Stimulated activated memory B cell treated with anti-CD40 and anti-IgM and Interleukin-4, amounts not matched to agents 10 μg/mL and 1 μg/mL and 100 μg/mL, for 72 hours (primary cell): ENCODE data around the gene BCL2.

Experiments used
- ATAC-seq: fragments of 150-1000 bp; cut with Tn5 transposase; 2 replicates; pipeline ENCODE4 v1.10.0; 2021
- H3K27ac Mint-ChIP-seq: one replicate; pipeline ENCODE4 v1.8.0; 2022; ENCODE audit warnings: mild to moderate bottlenecking, mixed read lengths
- H3K27me3 Mint-ChIP-seq: one replicate; pipeline ENCODE4 v1.8.0; 2022; ENCODE audit warnings: mixed read lengths
- H3K36me3 Mint-ChIP-seq: one replicate; pipeline ENCODE4 v1.8.0; 2022; ENCODE audit warnings: mixed read lengths
- H3K4me1 Mint-ChIP-seq: one replicate; pipeline ENCODE4 v1.8.0; 2022; ENCODE audit warnings: mixed read lengths
- H3K4me3 Mint-ChIP-seq: one replicate; pipeline ENCODE4 v1.8.0; 2022; ENCODE audit warnings: mild to moderate bottlenecking, moderate library complexity, mixed read lengths
- H3K9me3 Mint-ChIP-seq: one replicate; pipeline ENCODE4 v1.8.0; 2022; ENCODE audit warnings: mixed read lengths

The BCL2 gene

DNA sequence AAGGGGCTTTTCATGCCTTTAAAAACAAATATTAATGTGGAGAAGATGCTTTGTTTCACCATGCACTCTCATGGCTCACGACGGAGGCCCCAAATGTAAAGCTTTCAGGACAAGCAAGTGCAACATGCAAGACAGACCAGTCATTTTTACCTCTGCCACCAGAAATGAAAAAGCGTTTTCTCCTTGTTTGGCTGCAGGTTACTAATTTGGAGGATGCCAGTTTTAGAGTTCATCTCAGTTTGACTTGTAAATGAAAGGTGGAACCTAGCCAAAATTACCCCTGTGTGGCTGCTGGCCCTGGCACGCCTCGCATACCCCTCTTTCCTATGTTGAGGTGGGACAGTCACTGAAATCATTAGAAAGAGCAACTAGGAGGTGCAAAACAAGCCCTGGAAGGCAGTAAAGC lies 138.6 kb downstream of the BCL2 start:
- Mint-ChIP-seq H3K9me3 (no peaks in the 10 kb centered on the region), H3K4me1 (peaks cover 92% of the 10 kb centered on the region), H3K27ac (peak overlapping the region; percentile 75), H3K4me3 (peak overlapping the region; percentile 34), H3K27me3 (no peaks in the 10 kb centered on the region), H3K36me3 (peaks cover 53% of the 10 kb centered on the region)
- peak; percentile 68 for ATAC-seq

DNA sequence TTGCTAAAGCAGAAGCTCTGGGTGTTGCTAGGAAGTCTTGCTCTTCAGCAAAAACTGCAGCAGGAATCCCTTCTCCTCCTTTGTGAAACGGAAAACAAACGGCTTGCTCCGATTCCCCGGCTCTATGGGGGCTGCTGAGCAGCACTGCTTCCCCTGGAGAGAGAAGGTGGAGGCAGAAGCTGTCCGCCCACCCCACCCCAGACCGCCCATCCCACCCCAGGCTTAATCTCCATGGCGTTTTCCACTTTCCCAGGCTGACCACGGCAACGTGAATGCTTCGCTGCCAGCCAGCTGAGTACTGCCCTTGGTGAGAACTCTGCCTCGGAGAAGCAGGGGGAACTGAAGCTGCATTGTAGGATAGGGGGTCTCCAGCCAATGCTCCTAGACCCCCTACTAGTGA lies 139.2 kb downstream of the BCL2 start:
- Mint-ChIP-seq H3K4me3 (peak overlapping the region; percentile 21), H3K27me3 (no peaks in the 10 kb centered on the region), H3K36me3 (peaks cover 59% of the 10 kb centered on the region), H3K27ac (peak overlapping the region; percentile 75), H3K4me1 (peaks cover 97% of the 10 kb centered on the region), H3K9me3 (no peaks in the 10 kb centered on the region)
- ATAC-seq, result no peak

DNA sequence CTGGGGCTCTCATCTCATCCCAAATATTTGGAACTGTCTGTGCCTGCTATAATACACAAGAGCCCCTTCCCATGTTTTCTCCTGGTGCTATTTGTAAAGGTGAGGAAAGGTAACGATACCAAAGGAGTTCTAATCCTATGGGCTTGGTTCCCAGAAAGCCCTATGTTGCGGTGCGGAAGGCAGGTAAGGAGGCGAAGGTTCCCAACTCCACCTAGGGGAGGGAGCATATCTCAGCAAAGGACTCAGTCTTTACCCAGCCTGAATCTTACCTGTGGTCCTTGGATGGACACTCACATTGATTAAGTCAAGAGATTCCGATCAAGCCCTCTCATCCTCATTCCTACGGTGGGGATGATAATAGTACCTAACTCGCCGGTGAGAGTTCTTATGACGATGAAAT lies 140.1 kb downstream of the BCL2 start:
- H3K27me3 Mint-ChIP-seq, result no peaks in the 10 kb centered on the region
- H3K27ac Mint-ChIP-seq, result peak overlapping the region; percentile 75
- peaks cover 97% of the 10 kb centered on the region for H3K4me1 Mint-ChIP-seq
- H3K4me3 Mint-ChIP-seq, result no peak overlapping the region
- peaks cover 3% of the 10 kb centered on the region for H3K9me3 Mint-ChIP-seq
- no peak for ATAC-seq
- H3K36me3 Mint-ChIP-seq, result peaks cover 58% of the 10 kb centered on the region

DNA sequence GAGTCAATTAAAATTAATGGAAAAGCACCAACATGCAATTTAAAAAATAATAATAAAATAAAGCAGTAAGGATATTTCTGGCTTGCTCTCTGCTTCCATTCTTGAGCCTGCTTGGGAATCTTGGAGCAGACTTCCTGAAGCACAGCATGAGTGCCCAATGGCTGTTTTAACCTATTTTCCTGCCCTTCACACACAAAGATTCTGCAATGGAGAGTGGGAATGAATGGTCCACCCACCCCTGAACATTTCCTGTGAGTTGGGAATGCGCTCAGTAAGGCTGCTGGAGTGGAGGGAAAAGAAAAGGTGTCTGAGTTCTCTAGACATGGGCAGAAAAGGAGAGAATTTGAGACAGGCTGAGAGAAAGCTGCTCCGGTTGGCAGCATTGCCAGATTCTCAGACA lies 140.6 kb downstream of the BCL2 start:
- H3K36me3 Mint-ChIP-seq, result peaks cover 58% of the 10 kb centered on the region
- ATAC-seq, result no peak
- peaks cover 97% of the 10 kb centered on the region for H3K4me1 Mint-ChIP-seq
- peaks cover 3% of the 10 kb centered on the region for H3K9me3 Mint-ChIP-seq
- no peaks in the 10 kb centered on the region for H3K27me3 Mint-ChIP-seq
- peak overlapping the region; percentile 75 for H3K27ac Mint-ChIP-seq
- H3K4me3 Mint-ChIP-seq, result peak overlapping the region; percentile 13

DNA sequence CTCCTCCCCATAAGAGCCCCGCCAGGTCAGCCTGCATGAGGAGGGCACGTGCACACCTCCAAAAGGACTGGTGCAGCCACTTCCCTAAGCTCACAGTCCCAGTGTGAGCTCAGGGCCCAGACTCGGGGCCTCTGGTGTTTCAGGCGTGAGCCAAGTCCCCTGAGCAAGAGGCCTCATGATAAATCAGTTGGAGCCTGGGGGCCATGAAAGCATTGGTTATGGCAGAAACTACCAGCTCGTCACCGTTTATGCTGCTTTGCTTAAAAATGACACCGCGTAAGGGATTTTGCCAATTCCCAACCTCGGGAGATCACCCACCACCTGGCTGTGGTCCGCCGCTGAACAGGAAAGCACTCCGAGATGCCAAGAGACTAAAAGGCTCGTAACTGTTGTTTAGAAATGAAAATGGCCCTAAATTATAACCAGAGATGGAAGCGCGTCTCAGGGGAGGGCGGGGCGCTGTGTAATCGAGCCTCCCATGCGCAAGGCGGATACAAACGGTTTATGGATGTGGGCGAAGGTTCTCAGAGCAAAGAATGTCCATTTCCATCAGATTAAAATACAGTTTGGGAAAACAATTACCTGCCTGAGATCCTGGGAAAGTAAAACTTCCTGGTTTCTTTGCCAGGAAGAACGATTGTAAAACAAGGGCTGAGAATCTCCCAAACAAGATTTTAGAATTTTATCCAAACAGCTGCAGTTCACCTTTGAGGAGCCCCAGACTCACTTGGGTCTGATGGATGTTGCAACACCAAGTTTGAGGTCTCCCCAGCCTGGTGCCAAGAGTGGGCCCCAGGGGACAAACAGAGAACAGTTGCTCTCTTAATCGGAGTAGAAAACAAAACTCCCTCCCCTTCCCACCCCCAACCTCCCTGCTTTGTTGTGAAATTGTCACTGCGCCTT lies 141.4 kb downstream of the BCL2 start:
- Mint-ChIP-seq H3K9me3 (peaks cover 3% of the 10 kb centered on the region), H3K4me3 (no peak overlapping the region), H3K4me1 (peaks cover 91% of the 10 kb centered on the region), H3K27ac (peak overlapping the region; percentile 75), H3K36me3 (peaks cover 50% of the 10 kb centered on the region), H3K27me3 (no peaks in the 10 kb centered on the region)
- no peak for ATAC-seq

DNA sequence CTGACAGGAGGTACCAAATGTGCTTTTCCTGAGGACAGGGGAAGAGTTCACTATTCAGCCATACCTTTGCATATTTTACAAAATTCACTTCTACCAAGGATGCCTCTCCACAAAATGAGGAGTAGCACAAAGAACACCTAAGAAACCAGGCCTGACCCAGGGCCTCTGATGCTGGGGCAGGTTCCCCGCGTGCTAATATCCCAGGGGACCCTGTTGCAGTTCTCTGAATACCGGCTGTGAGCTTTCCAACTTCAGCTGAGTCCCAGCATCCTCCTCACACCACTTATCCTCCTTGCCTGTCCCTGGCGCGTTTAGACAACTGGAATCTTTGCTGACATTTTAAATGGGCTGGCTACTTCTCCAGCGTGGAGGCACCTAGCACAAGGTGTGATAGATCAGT lies 142.3 kb downstream of the BCL2 start:
- H3K9me3 Mint-ChIP-seq, result peaks cover 3% of the 10 kb centered on the region
- peaks cover 46% of the 10 kb centered on the region for H3K36me3 Mint-ChIP-seq
- H3K4me3 Mint-ChIP-seq, result no peak overlapping the region
- ATAC-seq, result no peak
- no peaks in the 10 kb centered on the region for H3K27me3 Mint-ChIP-seq
- peaks cover 84% of the 10 kb centered on the region for H3K4me1 Mint-ChIP-seq
- H3K27ac Mint-ChIP-seq, result peak overlapping the region; percentile 75

DNA sequence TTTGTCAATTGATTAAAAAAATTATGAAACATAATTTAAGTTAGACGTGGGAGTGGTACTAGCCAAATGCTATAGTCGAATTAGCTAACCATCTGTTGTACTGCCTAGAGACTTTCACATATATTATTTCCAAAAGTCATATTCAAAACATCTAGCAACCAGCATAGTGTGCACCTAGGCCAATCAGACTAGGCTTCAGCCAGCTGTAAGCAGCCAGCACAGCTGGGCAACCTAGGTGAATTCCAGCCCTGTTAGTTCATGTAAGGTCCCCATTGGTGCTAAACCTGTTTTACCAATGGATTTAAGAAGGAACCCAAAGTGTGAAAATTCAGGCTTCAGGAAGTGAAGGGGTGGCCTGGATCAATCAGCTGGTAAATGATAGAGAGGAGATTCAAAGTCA lies 144.3 kb downstream of the BCL2 start:
- peaks cover 68% of the 10 kb centered on the region for H3K4me1 Mint-ChIP-seq
- peaks cover 3% of the 10 kb centered on the region for H3K9me3 Mint-ChIP-seq
- H3K36me3 Mint-ChIP-seq, result peaks cover 54% of the 10 kb centered on the region
- no peak overlapping the region for H3K4me3 Mint-ChIP-seq
- H3K27me3 Mint-ChIP-seq, result no peaks in the 10 kb centered on the region
- ATAC-seq, result peak; percentile 77
- peak overlapping the region; percentile 35 for H3K27ac Mint-ChIP-seq

DNA sequence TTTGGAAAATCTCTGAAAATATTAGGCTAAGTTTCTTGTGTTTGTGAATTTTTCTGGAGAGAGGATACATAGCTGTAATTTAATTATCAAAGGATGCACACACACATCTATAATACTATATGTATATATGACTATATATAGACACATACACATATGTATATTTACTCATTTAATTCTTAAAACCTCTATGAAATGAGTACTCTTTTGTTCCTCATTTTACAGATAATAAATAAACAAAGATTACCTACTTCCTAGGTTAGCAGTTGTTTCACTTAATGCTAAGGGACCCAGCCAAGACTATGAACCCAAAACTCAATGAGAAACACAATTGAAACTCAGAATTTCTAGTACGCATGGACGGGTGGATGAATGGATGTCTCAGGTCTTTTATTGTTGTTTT lies 145.6 kb downstream of the BCL2 start:
- peaks cover 49% of the 10 kb centered on the region for H3K36me3 Mint-ChIP-seq
- H3K27me3 Mint-ChIP-seq, result no peaks in the 10 kb centered on the region
- peaks cover 63% of the 10 kb centered on the region for H3K4me1 Mint-ChIP-seq
- peaks cover 3% of the 10 kb centered on the region for H3K9me3 Mint-ChIP-seq
- no peak overlapping the region for H3K4me3 Mint-ChIP-seq
- ATAC-seq, result no peak
- H3K27ac Mint-ChIP-seq, result peak overlapping the region; percentile 35

DNA sequence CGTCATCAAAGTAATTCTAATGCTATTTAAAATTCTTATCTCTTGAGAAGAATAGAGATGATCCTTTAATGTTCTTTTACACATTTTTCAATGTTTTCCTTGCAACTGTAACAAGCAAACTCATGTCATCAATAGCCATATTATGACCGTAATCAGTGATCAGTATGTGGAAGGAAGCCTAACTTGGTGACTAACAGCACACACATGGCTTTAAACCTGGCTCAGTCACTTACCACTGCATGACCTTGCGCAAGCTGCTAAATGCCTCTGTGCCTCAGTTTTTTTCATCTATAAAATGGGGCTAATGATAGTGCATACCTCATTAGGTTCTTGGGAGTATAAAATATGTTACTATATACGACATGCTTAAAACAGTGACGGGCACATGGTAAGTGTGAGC lies 149.7 kb downstream of the BCL2 start:
- Mint-ChIP-seq H3K4me3 (no peak overlapping the region), H3K27ac (peak overlapping the region; percentile 69), H3K36me3 (peaks cover 43% of the 10 kb centered on the region), H3K4me1 (peaks cover 54% of the 10 kb centered on the region), H3K9me3 (peaks cover under 1% of the 10 kb centered on the region), H3K27me3 (no peaks in the 10 kb centered on the region)
- ATAC-seq, result no peak

DNA sequence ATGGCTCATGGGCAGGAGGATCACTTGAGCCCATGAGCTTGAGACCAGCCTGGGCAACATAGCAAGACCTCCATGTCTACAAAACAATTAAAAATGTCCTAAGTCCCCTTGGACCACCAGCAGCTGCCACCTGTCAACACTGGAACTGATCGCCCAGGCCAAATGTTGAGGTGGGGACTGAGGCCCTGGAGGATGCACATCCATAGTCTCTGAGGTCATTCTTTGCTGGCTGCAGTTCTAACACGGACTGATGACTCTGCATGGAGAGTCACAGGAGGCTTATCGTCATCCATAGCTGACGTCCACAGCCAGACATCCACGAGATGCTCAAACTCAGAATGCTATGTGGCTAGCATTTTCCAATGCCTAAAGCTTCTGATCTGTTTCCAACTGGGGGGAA lies 151.3 kb downstream of the BCL2 start:
- Mint-ChIP-seq H3K36me3 (peaks cover 53% of the 10 kb centered on the region), H3K27me3 (no peaks in the 10 kb centered on the region), H3K9me3 (no peaks in the 10 kb centered on the region), H3K27ac (peak overlapping the region; percentile 69), H3K4me3 (no peak overlapping the region), H3K4me1 (peaks cover 57% of the 10 kb centered on the region)
- no peak for ATAC-seq

DNA sequence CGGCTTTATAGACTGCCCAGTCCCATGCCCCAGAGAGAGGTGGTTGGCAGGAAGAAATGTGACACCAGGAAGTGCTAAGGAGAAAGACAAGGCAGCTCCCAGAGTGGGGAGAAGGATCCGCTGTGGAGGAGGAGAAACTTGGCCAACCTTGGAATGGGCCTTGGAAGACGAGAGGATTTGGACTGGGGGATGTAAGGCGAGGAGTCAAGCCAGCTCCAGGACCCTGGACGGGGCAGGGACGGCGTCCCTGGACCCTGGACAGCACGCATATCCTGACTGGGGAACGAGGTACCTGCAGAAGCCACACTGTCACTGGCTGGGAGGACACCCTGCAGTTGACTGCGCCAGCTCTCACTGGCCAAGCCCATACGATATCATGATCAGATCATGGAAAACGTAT lies 153.4 kb downstream of the BCL2 start:
- Mint-ChIP-seq H3K27me3 (no peaks in the 10 kb centered on the region), H3K36me3 (peaks cover 47% of the 10 kb centered on the region), H3K9me3 (peaks cover 3% of the 10 kb centered on the region)

DNA sequence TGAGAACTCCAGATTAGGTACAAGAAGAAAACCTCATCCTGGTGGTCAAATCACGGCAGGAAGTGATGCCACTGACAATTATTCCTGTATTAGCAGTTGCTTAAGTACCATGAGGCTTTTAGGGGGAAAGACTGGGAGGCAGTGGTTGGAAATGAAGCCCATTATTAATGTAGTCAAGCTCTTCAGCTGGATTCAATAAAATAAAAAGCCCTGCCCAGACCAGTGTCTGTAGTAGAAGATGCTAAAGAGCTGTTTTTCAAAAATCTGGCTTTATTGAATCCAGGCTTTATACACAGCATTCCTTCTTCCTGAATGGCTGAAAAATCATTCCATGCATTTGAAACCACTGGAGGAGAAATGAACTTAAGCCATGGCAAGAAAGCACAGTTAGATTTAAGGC lies 155.2 kb downstream of the BCL2 start:
- H3K27me3 Mint-ChIP-seq, result no peaks in the 10 kb centered on the region
- peaks cover 86% of the 10 kb centered on the region for H3K4me1 Mint-ChIP-seq
- no peak overlapping the region for H3K4me3 Mint-ChIP-seq
- H3K36me3 Mint-ChIP-seq, result peaks cover 40% of the 10 kb centered on the region
- peak overlapping the region; percentile 94 for H3K27ac Mint-ChIP-seq
- peaks cover 3% of the 10 kb centered on the region for H3K9me3 Mint-ChIP-seq
- ATAC-seq, result no peak

More for the DNA sequence above, 153.4 kb downstream of the BCL2 start:
- H3K27ac Mint-ChIP-seq, result peak overlapping the region; percentile 94
- no peak for ATAC-seq
- H3K4me1 Mint-ChIP-seq, result peaks cover 72% of the 10 kb centered on the region
- no peak overlapping the region for H3K4me3 Mint-ChIP-seq

DNA sequence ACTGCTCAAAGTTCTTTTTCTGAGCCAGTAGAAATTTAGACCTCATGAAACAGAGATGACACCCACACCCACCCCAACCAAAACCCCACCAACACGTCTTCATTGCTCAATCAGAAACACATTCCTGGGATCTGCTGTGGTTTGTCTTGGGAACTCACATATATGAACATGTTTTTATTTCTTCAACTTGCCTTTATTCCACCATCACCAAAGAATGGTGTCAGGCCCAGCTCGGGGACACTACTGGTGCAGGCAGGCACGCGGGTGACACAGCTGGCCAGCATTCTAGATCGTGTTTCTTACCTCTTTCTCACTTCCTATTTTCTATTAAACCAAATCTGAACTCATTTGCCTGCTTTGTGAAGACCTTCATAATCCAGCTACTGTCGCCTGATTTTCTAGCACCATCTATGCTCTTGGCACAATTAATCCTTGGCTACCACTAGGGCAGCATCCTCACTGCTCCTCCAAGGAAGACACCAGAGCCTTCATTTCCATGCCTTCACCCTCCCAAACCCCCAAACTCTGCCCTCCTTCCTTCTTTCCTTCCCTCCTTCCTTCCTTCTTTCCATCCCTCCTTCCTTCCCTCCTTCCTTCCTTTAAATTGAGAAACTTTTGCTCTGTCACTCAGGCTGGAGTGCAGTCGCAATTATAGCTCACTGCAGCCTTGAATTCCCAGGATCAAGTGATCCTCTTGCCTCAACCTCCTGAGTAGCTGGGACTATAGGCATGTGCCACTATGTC lies 157.1 kb downstream of the BCL2 start:
- peaks cover 97% of the 10 kb centered on the region for H3K4me1 Mint-ChIP-seq
- peaks cover 3% of the 10 kb centered on the region for H3K9me3 Mint-ChIP-seq
- H3K36me3 Mint-ChIP-seq, result peaks cover 34% of the 10 kb centered on the region
- peak overlapping the region; percentile 67 for H3K4me3 Mint-ChIP-seq
- peak; percentile 73 for ATAC-seq
- peak overlapping the region; percentile 94 for H3K27ac Mint-ChIP-seq
- H3K27me3 Mint-ChIP-seq, result no peaks in the 10 kb centered on the region

DNA sequence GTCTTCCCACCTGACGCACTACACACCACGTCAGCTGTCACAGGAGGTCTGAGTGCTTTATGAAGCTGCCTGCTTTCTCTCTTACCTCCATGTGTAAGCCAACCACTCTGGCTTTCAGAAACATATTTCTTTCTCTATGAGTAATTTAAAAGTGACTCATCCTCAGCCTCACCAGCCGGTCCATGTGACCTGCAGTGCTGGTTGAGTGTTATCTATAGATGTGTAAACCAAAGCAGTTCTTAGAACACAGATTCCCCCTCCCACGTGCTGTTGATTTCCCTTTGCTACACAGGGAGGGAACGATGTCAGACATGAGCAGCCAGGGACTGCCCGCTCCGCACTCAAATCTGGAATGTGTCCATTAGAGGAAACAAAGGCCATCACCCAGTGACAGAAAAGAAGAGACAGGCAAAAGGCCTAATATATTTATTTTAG lies 157.8 kb downstream of the BCL2 start:
- peaks cover 96% of the 10 kb centered on the region for H3K4me1 Mint-ChIP-seq
- H3K4me3 Mint-ChIP-seq, result peak overlapping the region; percentile 88
- peaks cover 3% of the 10 kb centered on the region for H3K9me3 Mint-ChIP-seq
- peaks cover 27% of the 10 kb centered on the region for H3K36me3 Mint-ChIP-seq
- no peaks in the 10 kb centered on the region for H3K27me3 Mint-ChIP-seq
- ATAC-seq, result peak; percentile 82
- H3K27ac Mint-ChIP-seq, result peak overlapping the region; percentile 94

DNA sequence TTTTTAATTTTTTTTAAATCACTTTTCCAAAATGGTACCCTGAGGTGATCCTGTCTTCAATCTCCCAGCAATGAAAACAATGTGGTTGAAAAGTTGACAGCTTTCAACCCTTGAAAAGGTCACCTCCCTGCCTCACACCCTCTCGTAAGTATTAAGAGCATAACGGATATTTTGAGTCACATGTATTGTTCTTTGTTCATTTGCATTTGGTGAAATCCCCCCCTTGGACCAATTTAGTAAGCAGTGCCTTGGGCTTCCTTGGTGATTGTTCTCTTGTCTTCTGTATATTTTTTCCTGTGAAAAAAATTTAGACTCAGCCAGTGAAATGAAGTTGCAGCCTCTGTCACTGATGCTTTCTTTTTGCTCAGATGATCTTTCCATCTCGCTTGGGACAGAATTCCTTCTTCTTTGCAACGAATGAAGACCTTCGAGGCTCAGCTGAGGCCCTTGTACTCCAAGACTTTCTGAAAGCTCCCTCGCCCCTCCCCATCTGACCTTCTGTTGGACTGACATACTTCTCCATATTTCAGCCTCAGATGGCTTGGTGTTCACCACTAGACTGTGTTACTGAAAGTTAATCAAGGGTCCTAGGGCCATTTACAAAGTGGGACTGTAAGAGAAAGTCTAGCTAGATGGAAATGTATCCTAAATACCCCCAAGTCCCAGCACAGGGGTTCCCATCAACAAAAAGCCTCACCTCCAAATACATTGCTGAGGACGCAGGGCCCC lies 158.4 kb downstream of the BCL2 start:
- Mint-ChIP-seq H3K36me3 (peaks cover 28% of the 10 kb centered on the region), H3K27me3 (no peaks in the 10 kb centered on the region), H3K4me1 (peaks cover 96% of the 10 kb centered on the region), H3K27ac (peak overlapping the region; percentile 94), H3K9me3 (peaks cover 3% of the 10 kb centered on the region), H3K4me3 (peak overlapping the region; percentile 88)
- peak; percentile 72 for ATAC-seq
